Ureter (tissue), 1 donor: ENCODE data around the gene TOR1AIP2. TPM values are rescaled to one million over a fixed set of nuclear protein-coding genes. Genes with fewer than 3 reads are reported as not detected.
"Not testable (repeated sequence)": the region's sequence is repeated elsewhere in the genome, so short reads cannot be mapped to it uniquely, and the experiment has no call there.

Experiments used
- DNase-seq: peaks from one replicate; pipeline ENCODE4 v3.0.0-alpha.2; 2020; ENCODE audit warnings: low spot score
- total RNA-seq: library from RNA; stranded (reverse); gene quantifications from one replicate; pipeline ENCODE4 v1.2.4, GENCODE V29; 2023
- donor health status: DM: yes; HTN: yes; CAD: no.

The TOR1AIP2 gene
- total RNA-seq, 1 donor from 2014 or later = 67.1 TPM

DNA sequence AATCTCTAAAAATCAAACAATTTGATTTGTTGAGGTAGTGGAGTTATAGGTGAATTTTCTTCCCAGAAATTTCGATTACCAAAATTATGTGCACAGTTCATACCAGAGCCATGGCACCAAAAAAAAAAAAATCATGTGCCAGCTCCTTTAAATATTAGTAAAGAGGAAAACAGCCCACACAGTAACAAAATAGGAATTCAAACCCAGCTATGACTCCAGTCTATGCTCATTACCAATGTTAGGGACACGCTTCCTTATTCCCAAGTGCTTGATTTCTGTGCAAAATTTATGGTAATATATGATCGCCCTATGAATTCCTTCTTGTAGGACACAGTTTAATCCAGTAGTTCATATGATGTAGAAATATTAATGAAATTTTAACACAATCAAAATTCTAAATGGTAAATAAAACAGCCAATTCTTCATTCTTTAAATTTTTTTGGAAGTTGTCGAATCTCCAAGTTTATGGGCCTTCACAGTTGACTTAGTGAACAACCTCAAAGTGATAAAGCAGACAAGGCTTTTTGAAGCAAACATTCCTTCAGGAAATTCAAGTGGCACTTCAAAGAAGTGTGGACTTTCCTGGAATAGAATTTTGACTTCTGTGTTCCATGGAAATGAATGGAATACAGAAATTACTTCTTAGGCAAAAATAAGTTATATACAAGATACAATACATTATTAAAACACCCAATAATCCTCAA lies 1.9 kb downstream of the TOR1AIP2 start:
- no peak for DNase-seq

DNA sequence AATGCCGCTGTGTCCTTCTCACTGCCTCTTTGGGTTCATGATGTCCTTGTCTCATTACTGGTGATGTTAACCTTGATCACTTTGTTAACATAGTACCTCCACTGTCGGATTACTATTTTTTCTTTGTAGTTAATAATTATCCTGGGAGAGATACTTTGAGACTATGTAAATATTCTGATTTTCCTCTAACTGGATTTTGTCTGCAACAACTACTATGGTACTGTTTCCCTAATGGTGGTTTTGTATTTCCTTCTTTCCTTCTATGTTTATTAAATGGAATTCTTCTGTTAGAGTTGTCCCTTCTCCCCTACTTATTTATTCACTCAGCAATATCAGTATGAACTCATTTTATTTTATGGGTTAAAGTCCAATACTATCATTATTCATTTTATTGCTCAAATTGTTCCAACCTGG lies 4.2 kb downstream of the TOR1AIP2 start:
- DNase-seq = no peak

DNA sequence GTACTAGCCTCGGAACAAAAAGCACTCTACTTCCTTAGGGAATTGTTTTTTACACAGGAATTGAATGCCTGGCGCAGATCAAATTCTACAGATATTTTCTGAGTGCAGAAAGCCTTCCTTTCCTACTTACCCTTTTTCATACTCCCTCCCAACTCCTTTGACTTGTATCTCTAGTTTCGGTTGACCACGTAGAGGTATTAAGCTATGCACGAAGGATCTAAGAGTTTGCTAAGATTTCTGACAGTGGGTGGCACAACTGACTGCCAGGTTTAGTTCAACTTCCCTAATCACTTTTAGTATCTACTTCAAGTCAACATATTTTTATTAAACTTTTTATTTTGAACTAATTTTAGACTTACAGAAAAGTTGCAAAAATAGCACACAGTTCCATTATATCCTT lies 5.0 kb downstream of the TOR1AIP2 start:
- DNase-seq = no peak

DNA sequence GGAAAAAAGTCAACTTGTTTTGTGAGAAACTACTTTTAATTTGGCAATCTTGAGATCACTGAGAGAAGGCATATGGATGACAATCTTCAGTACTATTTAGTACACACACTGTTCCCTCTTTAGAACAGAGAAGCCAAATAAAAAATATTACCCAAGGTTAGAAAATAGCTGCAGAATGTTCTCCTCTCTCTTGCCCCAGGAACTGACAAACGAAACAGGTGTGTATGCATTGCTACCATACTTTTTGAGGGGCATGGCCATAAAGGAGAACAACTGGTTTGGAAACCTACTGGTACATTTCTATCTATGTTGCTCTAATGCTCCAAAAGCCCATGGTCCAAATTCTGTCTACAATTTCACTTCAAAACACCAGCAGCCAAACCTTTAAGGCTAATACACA lies 5.7 kb downstream of the TOR1AIP2 start:
- no peak for DNase-seq

DNA sequence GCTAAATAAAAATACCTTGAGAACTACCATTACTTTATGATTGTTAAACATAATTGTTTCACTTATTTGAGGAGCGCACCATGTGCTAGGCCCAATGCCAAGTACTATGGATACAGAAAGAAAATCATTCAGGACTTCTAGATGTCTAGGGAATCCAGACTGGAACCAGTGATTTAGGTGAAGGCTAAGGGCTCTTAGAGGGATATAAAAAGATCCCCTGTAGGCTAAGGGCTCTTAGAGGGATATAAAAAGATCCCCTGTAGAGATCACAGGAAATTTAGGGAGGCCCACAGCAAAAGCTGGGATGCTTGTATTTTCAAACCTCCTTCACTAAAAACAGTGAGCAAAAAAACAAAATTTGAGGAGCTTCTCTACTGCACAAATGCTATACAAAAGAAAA lies 6.7 kb downstream of the TOR1AIP2 start:
- DNase-seq = no peak

DNA sequence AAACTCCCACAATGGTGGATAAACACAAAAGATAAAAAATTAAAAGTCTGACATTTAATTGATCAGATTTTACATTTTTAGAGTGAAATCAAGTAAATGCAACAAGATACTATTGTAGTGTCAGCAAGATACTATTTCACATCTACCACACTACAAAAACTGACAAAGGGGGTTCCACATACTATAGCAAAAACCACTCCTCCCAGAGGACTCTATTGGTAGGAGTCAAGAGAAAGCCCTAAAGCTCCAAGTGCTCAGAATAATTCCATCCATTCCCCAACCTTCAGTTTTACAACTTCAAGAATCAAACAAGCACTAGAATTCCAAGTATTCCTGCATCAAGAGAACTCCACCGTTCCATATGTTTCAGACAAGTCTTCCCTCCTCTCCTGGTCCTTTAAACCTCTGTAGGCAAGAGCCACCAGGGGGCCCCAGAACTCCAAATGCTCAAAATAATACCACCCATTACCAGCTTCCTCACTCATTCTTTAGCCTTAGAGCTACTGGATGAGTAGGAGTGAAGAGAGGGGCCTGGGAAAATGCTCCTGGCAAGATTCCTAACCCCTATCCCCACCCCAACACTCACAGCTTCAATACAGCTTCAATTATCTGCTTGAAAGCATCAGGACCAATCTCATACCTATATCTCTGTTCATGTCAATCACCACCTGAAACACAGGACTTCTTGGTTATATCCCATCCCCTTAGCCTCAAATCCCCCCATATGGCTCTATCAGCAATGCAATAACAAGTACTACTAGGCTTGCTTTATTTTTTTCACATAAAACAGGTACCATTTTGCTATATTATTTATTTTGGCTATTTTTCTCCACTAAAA lies 9.9 kb downstream of the TOR1AIP2 start:
- peak; percentile 52 for DNase-seq

DNA sequence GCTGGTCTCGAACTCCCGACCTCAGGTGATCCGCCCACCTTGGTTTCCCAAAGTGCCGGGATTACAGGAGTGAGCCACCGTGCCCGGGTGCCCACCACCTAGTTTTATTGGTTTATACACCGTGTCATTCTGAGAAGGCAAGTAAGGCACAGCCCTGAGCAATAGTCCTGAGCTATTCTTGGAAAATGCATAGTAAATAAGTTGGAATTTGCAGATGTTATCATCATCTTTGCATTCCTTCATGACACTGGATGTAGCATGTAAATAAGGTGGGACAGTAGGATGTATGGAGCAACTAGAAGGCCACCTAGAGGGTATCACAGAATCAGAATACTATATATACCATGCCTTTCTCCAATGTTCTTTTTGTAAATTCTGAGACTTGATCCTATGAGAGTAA lies 11.0 kb downstream of the TOR1AIP2 start:
- no peak for DNase-seq

DNA sequence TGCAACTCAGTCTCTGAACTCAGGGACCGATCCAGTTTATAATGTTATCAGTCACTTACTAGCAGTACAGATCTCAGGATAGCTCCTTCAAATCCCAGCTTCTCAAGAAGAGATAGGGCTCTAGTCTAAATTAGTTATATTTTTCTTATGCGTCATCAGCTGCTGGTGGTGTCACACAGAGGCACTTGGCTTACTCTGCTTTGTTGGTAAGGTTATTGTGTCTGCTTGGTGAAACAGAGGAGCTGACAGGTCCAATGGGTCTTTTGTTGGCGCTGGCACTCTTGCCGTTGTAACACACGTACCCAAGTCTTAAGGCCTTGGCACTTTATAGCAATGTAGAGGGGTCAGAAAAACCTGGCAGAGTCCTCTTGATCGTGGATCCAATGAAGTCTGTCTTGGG lies 12.2 kb downstream of the TOR1AIP2 start:
- DNase-seq = no peak

DNA sequence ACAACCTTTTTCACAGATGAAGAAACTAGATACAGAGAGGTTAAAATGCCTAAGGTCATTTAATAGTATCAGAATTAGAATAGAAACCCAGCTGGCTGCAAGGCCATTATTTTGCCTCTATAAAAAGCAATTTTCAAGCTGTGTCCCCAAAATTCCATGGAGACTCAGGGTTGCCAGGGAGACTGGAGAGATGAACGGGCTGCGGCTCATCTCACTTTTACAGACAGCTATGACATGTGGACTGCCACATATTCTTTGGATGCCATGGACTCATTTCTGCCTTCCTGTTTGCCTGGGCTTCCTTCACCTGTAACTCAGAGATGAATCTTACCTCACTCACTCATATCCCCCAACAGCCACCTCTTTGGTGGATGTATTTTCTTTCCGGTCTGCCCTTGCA lies 17.0 kb downstream of the TOR1AIP2 start:
- no peak for DNase-seq

DNA sequence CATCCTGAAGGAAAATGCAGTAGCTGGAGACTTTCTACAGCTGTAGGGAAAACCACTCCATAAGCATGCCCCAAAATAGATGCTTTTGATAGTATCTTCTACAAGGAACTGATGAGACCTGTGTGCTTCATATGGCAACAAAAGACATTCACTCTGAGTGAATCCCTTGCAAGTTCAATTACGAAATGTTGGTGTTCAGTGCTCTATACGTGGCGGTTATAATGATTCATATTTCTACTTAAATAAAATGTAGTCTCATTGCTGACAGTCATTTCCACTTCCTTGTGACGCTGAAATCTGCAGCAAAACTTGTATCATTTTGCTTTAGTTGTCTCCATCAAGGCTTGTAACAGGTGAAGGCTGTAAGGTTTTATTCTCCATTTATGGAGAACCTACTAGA lies 20.6 kb downstream of the TOR1AIP2 start:
- DNase-seq = no peak

DNA sequence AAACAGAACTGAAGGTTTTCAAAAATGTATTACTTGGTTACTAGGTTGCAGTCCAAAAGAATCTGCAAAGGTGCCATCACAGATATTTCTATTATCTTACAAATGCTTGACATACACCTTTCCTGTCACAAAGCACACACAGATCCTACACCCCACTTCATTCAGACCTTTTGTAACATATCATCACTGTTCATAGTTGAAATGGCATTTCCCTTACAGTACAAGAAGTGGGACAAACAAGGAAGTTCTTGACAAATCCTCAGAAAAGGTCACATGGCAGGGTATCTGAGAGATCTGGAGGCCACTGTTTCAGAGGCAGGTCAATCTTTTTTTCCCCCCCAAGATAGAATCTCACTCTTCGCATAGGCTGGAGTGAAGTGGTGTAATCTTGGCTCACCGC lies 21.3 kb downstream of the TOR1AIP2 start:
- DNase-seq = no peak

DNA sequence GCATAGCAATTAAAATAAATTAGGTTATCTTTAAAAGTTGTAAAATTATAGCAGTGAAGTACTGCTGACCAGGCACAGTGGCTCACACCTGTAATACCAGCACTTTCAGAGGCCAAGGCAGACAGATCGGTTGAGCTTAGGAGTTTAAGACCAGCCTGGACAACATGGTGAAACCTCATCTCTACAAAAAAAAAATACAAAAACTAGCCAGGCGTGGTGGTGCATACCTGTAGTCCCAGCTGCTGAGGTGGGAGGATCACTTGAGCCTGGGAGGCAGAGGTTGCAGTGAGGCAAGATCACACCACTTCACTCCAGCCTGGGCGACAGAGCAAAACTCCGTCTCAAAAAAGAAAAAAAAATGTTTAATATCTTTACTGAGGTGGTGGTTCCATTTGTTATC lies 21.8 kb downstream of the TOR1AIP2 start:
- not testable (repeated sequence) for DNase-seq

DNA sequence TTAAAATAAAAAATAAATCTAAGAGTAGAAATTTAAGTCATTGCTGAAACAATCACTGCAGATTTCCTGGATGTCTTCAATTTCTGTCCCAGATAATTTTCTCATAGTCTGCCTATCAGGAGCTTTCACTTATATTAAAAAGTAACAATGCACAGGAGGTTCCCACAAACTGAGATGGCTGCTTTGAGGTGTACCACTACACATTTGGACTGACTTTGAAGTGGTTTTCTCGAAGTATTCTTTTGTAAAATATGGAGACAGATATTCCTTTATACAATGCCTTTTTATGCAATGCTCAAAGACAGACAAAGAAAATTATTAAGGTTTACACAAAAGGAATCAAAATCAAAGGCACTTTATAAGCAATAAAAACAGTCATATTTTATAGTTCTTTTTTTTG lies 24.5 kb downstream of the TOR1AIP2 start:
- DNase-seq = no peak

DNA sequence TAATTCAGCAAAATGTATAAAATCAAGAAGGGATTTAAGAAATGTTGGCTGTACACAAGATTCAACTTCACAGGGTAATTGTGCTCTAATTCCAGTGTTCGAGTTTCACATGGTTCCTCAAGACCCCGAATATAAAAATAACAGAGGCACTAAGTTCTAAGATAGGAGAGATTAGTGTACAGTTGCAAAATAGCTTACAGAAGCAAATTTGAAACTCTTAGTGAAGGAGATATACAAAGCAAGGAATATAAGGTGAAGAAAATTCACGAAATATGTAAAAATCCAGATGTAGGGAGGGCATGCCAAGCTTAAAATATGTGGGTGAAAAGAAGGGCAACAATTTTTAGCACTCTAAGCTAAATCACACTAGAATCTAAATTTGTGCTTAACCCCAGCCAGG lies 29.4 kb downstream of the TOR1AIP2 start:
- DNase-seq = no peak

DNA sequence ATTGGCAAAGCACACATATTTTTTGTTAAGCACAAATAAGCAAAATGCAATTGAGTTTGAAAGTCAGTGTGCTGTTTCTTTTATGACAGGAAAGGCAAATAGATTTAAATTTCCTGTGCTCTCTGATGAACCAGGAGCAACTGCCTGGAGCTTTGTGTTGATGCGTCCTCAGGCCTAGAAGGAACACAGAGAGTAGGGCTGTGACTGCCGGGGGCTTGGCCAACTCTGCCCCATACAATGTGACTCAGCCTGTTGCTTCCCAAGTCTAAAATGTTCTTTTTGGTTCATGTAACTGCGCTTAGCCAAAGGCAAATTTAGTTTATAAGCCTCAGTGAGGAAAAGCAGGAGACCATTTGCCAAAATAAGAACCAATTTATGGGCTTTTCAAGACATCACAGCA lies 37.5 kb downstream of the TOR1AIP2 start:
- no peak for DNase-seq

DNA sequence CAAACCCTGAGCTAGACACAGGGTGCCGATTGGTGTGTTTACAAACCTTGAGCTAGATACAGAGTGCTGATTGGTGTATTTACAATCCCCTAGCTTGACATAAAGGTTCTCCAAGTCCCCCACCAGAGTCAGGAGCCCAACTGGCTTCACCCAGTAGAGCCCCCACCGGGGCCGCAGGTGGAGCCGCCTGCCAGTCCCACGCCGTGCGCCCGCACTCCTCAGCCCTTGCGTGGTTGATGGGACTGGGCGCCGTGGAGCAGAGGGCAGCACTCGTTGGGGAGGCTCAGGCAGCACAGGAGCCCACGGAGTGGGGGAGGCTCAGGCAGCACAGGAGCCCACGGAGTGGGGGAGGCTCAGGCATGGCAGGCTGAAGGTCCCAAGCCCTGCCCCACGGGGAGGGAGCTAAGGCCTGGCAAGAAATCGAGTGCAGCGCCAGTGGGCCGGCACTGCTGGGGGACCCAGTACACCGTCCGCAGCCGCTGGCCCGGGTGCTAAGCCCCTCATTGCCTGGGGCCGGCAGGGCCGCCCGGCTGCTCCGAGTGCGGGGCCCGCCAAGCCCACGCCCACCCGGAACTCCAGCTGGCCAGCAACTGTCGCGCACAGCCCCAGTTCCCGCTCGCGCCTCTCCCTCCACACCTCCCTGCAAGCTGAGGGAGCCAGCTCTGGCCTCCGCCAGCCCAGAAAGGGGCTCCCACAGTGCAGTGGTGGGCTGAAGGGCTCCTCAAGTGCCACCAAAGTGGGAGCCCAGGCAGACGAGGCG lies 40.7 kb downstream of the TOR1AIP2 start:
- DNase-seq = not testable (repeated sequence)

DNA sequence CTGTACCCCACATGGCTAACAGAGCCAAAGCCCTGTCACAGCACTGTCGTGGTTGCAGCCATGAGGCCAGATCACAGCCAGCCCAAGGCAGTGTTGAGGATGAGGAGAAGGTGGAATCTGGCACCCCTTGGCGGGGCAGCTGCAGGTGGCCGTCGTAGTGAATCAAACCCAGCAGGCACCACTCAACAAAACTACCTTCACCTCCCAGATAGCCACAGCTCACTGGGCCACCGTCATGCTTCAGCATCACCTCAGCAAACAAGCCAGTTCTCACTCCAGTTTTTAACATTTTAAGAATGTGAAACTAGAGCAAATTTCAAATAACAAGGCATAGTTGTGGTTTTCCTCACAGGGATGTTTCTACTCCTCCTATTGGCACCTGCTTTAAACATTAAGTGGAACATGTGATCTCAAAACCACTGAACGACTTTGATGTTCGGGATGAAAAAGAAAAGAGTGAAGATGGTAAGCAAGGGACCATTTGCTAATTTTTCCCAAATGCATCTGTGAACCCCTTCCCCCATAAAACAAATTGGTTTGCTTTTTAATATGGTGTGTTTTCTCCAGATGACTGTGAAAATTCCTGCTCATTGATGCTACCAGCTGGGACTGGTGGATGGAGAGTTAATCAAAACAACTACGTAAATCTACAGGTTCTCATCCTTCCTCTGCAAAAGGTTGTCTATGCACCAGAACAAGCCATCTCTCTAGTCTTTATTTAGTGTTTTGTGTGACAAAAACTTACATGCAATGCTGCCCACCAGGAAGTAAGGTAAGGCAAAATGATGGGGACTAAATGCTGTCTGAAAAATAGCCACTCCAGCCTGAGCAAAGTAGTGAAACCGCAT lies 45.5 kb downstream of the TOR1AIP2 start:
- no peak for DNase-seq

DNA sequence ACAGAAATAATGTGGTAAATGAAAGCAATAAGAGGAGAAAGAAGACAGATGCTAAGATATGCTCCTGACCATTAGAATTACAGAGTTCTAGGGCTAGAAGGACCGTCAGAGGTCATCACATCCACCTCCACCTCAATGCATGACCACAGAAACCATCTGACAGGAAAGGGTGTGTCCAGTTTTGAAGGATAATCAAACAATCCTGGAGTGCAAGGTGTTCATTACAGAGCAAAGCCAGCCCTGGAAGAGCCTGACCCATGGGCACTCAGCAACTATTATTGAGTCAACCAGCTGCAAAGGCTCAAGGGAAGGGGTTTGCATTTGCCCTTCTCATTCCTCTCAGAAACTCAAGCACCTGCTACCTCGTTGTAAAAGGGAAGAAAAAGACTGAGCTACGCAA lies 46.4 kb downstream of the TOR1AIP2 start:
- no peak for DNase-seq

DNA sequence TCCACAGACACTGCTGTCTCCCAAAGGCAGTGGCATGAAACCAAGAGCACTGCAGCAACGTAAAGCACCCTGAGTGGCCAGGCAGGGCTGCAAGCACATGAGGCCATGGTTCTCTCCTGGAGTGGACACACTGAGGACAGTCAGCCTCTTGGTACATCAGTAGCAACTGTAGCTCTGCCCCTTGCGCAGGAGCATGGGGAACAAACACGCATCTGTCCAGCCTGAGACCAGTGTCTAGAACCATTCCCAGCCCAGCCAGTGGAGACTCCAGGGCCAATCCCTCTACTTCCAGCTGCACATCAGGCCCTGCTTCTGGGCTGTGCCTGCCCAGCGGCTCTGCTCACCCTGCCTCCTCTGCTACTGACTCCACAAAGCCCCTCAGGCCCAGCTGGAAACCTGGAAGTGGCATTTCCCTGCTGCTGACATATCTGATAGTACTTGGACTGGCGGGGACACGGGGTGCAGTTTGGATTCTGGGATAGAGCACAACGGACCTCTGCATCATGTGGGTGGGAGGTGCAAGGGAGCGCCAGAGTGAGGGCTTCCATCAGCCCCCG lies 49.0 kb downstream of the TOR1AIP2 start:
- DNase-seq = no peak

DNA sequence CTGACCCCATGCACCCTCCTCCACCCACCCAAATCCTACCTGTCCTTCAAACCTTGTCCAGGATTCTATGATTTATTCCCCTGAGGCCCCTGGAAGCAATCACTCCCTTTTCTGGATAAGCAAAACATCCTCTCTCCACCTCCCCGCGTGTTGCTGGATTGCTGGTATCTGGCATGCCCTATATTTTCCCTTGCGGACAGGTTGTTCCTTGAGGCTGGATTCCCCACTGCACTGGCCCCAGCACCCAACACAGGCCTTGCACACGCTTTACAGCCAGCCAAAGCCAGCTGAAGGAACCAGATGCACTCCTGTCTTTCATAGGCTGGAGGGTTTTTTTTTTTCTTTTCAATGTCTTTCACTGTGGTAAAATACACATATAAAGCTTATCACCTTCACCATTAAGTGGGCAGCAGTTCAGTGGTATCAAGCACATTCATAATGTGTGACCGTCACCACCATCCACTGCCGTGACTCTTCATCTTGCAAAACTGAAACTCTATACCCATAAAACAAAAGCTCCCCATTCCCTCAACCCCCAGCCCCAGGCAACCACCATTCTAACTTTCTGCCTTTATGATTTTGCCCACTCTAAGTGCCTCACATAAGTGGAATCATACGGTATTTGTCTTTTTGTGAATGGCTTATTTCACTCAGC lies 50.9 kb downstream of the TOR1AIP2 start:
- DNase-seq = no peak
